ENCODE results near the gene MCM7. TPM values are rescaled to one million over a fixed set of nuclear protein-coding genes. Genes with fewer than 3 reads are reported as not detected.

Gene MCM7
- total and polyA plus RNA-seq, 2 donors from 2014 or later: 21.0 to 47.2 TPM

GRCh38 chr7:100093498-100093897, 7.7 kb downstream of the MCM7 start:
- H3K9ac ChIP-seq (ENCODE audit: low read length in 3 of 3): no peak overlapping the region
- TF ChIP-seq CTCF (IDR thresholded peaks at IDR 0.05; ENCODE audit: borderline replicate concordance, extremely low read depth, insufficient read depth): no peak
- H3K27ac ChIP-seq (ENCODE audit: low read depth in 2 of 2, low read length in 2 of 2): no peak overlapping the region
- H3K4me1 ChIP-seq (ENCODE audit: control insufficient read depth in 2 of 3, insufficient read depth in 2 of 3, low read depth in 1 of 3, low read length in 3 of 3): peaks cover 0 to 4% (median 4%) of the 10 kb centered on the region in 3 donors
- H3K4me3 ChIP-seq (ENCODE audit: low read length in 3 of 3): no peak overlapping the region
- H3K9me3 ChIP-seq (ENCODE audit: control insufficient read depth in 2 of 3, insufficient read depth in 1 of 3, low read length in 3 of 3): no peaks in the 10 kb centered on the region
- no peak for FAIRE-seq
- DNase-seq: no peak
- peaks cover 22 to 71% (median 48%) of the 10 kb centered on the region in 3 donors for H3K36me3 ChIP-seq (ENCODE audit: control insufficient read depth in 2 of 3, insufficient read depth in 3 of 3, low read length in 3 of 3)
- no peaks in the 10 kb centered on the region for H3K27me3 ChIP-seq (ENCODE audit: control insufficient read depth, insufficient read depth, low read length)
- intact Hi-C loops (cut with DNase I): no loop called here

- no peak overlapping the region for H3K27ac ChIP-seq (ENCODE audit: low read depth in 2 of 2, low read length in 2 of 2)
Observed at GRCh38 chr7:100093054-100093453, 8.1 kb downstream of the MCM7 start.

GRCh38 chr7:100091411-100092181, 9.6 kb downstream of the MCM7 start:
- DNase-seq: no peak
- no peak for TF ChIP-seq CTCF (IDR thresholded peaks at IDR 0.05; ENCODE audit: borderline replicate concordance, extremely low read depth, insufficient read depth)
- Histone ChIP-seq H3K36me3 (ENCODE audit: control insufficient read depth in 2 of 3, insufficient read depth in 3 of 3, low read length in 3 of 3) (peaks cover 10 to 54% (median 32%) of the 10 kb centered on the region in 3 donors), H3K27me3 (ENCODE audit: control insufficient read depth, insufficient read depth, low read length) (no peaks in the 10 kb centered on the region), H3K9ac (ENCODE audit: low read length in 3 of 3) (no peak overlapping the region), H3K9me3 (ENCODE audit: control insufficient read depth in 2 of 3, insufficient read depth in 1 of 3, low read length in 3 of 3) (no peaks in the 10 kb centered on the region), H3K4me3 (ENCODE audit: low read length in 3 of 3) (no peak overlapping the region), H3K4me1 (ENCODE audit: control insufficient read depth in 2 of 3, insufficient read depth in 2 of 3, low read depth in 1 of 3, low read length in 3 of 3) (peaks cover 0 to 7% (median 4%) of the 10 kb centered on the region in 3 donors), H3K27ac (ENCODE audit: low read depth in 2 of 2, low read length in 2 of 2) (no peak overlapping the region)
- intact Hi-C loops (cut with DNase I): no loop called here
- no peak for FAIRE-seq

More at GRCh38 chr7:100093054-100093453, 8.1 kb downstream of the MCM7 start:
- Histone ChIP-seq H3K36me3 (ENCODE audit: control insufficient read depth in 2 of 3, insufficient read depth in 3 of 3, low read length in 3 of 3) (peaks cover 19 to 67% (median 43%) of the 10 kb centered on the region in 3 donors), H3K4me1 (ENCODE audit: control insufficient read depth in 2 of 3, insufficient read depth in 2 of 3, low read depth in 1 of 3, low read length in 3 of 3) (peaks cover 0 to 7% (median 4%) of the 10 kb centered on the region in 3 donors), H3K27me3 (ENCODE audit: control insufficient read depth, insufficient read depth, low read length) (no peaks in the 10 kb centered on the region), H3K9me3 (ENCODE audit: control insufficient read depth in 2 of 3, insufficient read depth in 1 of 3, low read length in 3 of 3) (no peaks in the 10 kb centered on the region), H3K4me3 (ENCODE audit: low read length in 3 of 3) (no peak overlapping the region), H3K9ac (ENCODE audit: low read length in 3 of 3) (no peak overlapping the region)
- DNase-seq (no peak), FAIRE-seq (no peak)
- no peak for TF ChIP-seq CTCF (IDR thresholded peaks at IDR 0.05; ENCODE audit: borderline replicate concordance, extremely low read depth, insufficient read depth)
- intact Hi-C loops (cut with DNase I): no loop called here

Measured in kidney (tissue), 14 donors.